GM18519 (cell line): ENCODE data around the gene ERI3.

Source experiments
- ATAC-seq: cut with Tn5 transposase; IDR thresholded peaks from one replicate; pipeline ENCODE4 v1.9.1; 2021; ENCODE audit warnings: mild to moderate bottlenecking, moderate library complexity; ENCODE audit not compliant: unreplicated experiment, low FRiP score

Gene ERI3

DNA sequence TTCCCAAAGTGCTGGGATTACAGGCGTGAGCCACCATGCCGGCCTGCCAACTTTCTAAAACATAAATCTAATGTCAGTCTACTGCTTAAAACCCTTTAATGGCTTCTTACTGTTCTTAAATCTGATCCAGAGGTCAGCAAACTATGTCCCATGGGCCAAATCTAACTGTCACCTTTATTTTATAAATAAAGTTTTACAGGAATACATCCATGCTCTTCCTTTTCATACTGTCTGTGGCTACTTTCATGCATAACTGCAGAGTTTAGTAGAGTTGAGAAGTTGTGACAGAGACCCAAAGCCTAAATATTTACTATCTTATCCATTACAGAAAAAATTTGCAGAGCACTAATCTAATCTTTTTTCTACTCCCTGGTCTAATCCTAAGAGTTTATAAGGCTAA, 3.8 kb downstream of the ERI3 start:
- ATAC-seq: no peak

DNA sequence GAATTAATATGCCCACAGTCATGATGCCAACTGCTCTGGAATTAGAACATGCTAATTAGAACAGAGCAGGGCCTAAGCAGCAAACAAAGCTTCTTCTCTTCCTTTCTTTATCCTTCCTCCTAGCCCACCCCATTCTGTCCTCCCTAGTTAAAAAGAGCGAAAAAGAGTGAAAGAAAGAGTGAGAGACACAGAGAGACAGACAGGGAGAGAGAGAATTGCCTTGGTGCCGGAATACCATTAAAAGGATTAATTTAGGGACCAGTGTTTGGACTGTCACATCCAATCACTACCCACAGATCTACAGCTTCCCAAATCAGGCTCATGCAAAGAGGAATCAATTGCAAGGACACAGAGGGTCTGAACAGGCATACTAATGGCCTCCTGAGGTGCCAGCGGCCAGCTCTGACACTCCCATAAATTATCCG, 7.0 kb downstream of the ERI3 start:
- no peak for ATAC-seq

DNA sequence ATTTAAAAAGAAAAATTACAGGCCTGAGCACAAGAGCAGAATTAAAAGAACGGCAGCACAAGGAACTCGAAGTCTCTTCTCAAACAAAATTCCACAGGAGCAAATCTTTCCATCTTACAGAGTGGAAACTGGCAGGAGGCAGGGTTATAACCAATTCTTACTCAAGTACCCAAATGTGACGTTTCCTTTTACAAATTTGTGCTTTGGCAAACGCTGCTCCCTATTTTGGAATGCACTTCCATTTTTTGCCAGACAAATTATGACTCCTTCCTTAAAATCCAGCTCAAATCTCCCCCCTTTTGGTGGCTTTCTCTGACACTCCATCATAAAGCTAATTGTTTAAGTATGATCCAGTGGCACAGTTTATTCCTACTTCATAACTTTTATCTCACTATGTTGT, 7.8 kb downstream of the ERI3 start:
- ATAC-seq: no peak

DNA sequence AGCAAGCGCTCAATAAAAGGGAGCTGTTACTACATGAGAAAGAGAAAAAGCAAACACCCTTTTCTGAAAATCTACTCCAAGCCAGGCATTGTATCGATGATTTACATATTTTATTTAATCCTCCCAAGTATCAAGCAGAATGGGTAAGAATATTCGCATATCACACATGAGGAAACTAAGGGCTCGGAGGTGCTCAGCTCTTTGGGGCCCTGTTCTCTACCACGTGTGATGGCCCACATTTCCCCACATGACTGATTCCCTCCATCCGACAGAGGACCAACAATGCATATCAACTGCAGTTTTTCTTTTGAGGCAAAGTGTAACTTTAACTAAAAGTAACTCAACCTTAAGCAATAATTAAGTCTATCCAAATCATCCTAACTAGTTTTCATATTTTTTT, 8.2 kb downstream of the ERI3 start:
- ATAC-seq: no peak

DNA sequence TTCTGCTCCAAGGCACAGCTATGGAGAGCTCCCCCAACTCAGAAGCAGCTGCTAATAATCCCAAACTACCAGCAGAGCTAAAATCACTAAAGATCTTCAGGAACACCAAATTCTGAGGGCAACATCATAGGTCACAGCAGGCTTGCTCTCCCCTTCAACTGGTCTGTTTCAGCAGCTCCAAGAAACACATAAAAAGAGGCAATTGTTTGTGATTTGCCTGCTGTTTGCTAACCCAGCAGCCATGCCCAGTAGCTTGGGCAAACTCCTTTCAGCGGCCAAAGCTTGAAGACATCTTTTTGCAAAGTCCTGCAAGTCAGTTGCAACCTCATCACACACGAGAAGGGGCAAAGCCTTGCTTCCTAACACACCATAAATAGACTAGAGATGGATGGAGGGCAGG, 8.9 kb downstream of the ERI3 start:
- no peak for ATAC-seq

DNA sequence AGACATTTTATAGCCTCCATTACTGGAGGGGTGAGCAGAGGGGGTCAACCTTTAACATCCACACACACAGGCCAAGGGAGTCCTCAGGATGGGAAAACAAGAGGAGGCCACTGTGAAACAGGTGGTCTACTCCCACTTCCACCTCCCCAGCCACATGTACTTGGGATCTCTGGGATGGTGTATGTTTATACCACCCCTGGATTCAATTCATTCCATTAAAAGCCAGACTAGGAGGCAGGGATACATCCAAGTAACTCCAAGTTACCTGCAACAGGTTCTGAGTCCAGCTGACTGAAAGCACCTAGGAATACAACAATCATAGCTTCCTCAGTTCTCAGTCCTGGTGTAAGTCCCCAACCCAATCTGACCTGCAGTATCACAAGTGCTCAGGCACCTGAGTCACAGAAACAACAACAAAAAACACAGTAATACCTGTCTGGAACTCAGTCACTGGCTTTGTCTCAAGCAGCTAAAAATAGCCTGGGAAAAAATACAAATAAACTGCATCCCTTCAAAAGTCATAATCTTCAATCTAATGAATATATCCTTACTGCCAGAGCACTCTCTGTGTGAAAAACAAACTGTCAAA, 9.8 kb downstream of the ERI3 start:
- ATAC-seq: no peak

DNA sequence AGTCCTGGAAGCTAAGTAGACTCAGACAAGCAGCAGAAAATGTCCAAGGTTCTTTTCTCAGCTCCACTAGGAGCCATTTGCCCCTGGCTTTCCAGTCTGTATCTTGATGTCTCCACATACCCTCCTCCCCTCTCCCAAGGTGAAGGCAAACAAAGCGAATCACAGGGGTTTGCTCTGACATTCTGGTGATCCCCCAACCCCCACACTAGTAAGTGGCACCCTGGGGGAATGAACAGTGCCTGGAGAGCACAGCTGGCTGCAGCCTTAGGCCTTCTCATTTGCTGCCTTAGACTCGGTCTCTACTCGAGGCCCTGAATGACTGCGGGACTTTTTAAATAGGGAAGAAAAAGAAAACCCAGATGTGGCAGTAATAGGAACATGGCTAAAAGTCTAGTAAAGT, 15.3 kb downstream of the ERI3 start:
- ATAC-seq: no peak

DNA sequence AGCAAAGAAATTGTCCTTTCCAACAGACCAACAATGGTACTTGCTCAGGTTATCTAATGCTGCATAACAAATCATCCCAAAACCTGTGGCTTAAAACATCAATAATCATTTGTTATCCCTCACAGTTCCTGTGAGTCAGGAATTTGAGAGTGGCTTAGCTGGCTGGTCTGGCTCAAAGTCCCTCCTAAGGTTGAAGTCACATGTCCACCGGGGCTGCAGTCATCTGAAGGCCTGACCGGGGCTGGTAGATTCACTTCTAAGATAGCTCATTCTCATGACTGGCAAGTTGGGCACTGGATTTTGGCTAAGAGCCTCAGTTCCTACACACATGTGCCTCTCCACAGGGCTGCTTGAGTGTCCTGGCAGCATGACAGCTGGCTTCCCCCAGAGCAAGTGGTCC, 16.9 kb downstream of the ERI3 start:
- ATAC-seq: no peak

DNA sequence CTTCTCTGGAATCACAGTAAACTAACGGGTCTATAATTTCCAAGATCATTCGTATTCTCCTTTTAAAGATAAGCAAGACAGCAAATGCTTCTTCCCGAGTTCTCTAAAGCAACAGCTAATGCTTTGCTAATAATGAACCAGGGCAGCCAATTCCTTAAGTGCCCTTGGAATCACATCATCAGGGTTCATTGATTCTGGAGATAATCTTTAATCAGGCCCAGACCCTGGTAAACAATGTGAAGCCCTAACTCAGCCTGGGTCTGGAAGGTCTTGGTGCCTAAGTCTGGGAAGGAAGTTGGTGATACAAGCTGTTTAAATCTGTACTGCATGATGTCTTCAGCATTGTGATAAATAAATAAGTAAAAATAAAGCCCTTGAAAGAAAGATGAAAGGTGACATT, 18.4 kb downstream of the ERI3 start:
- no peak for ATAC-seq

DNA sequence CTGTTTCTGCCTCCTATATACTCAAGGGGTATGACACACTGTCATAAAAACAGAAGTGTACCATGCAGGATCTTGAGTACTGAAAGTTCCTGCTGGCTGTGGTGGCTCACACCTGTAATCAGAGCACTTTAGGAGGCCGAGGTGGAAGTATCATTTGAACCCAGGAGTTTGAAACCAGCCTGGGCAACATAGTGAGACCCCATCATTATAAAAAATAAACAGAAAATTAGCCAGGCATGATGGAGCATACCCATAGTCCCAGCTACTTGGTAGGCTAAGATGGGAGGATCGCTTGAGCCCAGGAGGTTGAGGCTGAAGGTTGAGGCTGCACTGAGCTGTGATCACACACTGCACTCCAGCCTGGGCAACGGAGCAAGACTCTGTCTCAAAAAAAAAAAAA, 20.1 kb downstream of the ERI3 start:
- no peak for ATAC-seq

DNA sequence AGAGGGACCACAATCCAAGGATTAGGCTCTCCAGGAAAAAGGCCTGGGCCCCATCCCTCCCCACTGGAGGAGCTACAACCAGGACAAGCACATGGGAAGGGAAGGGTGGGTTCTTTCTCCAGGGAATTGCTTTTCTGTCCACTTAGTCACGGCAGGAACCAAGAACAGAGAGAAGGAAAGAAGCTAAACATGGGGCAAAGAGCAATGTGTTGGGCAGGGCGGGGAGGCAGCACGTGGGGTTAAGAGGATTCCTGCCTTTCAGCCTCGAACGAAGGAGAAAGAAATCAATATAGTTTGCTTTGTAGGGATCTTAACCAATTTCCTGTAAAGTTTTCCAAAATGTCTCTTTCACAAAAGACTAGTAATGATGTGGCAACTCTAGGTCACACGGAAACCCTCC, 21.7 kb downstream of the ERI3 start:
- ATAC-seq: no peak

DNA sequence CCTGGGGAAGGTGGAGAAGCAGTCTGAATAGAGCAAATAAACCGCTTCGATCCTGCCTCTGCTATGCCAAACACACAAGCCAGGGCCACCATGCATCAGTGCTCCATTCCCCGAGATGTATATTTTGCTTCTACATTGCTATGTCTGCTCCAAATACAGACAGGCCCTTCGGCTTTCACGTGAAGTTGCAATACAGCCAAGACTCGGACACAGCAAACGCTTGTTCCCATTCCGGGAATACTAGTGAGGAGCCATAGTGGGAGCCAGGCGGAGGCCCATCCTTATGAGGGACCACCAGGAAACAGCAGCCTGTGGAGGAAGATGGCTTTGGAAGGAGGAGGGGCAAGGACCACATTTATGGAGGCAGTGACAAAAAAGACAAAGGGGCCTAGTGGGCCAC, 22.6 kb downstream of the ERI3 start:
- ATAC-seq: no peak

DNA sequence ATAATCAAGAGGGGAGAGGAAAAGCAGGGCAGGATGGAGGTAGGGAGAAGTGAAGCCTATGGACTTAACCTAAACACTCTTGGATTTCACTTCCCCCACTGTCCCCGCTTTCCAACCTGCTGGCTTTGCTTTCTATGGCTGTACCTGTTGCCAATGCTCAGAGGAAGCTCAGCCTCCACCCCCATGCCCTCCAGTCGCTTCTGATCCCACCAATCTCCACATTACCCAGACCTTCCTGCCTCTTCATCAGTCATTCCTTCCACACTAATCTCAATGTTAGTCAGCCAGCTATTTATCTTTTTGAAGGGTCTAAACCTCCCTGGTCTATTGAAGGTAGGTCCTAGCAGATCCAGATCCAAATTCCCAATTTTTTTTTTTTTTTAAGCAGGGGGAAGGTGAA, 24.1 kb downstream of the ERI3 start:
- no peak for ATAC-seq

DNA sequence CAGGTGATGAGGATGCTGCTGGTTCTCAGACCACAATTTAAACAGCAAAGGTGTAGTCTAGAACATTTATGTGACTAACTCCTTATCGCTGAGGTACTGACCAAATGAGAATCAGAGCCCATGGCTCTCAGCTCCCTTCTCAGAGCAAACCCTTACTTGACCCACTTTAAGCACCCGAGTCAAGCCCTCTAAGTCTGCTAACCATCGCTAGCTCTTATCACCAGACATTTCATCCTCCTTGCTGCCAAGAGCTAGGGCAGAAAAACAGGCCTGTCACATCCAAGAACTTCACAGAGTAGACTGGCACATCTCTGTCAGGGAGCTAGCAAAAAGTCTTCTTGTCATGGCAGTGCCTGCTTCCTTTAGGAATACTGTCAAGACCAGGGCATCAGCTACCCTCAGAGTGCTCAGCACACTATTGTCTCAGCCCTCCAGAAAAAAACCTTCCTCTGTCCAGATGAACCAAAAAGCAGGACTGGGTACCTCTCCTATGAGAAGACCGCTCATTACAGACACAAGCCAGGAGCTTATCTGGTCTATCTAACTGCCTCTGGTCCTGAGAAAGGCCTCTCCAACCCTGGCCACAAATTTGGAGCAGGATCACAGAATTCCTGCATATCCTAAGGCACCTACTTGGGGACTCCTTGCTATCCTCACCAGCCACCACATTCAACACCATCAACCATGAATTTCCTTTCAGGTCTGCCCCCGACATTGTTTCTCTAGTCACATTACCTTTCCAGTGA, 26.2 kb downstream of the ERI3 start:
- no peak for ATAC-seq

DNA sequence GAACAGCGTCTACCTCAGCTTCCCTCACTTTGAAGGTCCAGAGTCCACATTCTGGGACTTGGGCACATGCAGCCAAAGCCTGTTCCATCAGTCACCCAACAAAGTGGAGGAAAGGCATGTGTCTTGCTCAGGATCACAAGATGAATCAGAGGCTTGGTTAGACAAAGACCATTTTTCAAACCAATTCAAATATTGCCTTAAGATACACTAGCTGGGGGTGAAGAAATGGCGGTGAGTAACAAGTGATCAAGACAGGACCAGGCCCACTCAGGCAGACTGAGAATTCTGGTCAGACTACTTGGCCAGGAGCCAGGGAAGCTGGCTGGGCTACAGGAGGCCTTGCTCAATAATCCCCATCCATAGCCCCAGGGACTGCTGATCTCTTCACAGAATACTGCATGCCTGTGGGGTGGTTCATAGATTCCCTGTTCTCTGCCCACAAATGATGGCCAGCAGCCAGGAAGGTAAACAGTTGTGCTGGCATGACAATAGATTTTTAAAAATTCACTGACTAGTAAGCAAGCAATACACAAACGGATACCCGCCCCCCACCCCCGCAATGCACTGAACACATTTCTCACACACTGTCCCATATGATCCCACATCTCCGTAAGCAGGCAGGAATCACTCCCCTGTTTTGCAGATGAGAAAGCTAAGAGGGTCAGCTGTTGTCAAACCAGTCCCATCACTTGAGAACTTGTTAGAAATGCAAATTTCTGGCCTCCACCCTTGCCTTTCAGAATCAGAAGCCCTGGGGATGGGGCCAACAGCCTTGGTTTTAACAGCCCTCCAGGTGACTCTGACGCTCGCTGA, 27.2 kb downstream of the ERI3 start:
- no peak for ATAC-seq

DNA sequence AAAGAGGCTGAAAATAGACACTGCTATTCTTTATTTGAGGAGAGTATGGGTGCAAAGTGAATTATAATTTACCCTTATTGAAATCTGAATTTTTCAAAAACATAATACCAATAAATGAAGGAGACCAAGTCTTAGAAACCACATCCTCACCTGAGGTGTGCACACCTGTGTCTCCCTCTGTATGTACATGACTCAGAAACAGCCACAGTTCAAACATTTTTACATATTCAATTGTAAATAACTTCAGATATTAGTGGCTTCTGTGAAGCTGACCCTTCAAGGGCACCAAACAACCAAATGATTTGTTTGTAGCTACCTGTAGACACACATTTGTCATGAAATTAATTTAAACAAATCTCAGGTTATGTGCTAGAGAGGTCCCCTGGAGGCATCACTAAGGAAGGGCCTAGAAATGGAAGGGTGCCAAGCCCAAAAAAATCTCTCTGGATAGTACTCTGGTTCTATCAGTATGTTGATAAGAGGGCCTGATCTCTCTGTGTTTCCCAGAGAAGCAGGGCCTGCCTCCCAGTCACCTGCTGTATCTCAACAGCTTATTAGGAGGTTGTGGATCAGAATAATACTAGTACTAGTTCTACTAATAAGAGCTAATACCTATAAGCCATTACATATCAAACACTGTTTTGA, 28.1 kb downstream of the ERI3 start:
- no peak for ATAC-seq

DNA sequence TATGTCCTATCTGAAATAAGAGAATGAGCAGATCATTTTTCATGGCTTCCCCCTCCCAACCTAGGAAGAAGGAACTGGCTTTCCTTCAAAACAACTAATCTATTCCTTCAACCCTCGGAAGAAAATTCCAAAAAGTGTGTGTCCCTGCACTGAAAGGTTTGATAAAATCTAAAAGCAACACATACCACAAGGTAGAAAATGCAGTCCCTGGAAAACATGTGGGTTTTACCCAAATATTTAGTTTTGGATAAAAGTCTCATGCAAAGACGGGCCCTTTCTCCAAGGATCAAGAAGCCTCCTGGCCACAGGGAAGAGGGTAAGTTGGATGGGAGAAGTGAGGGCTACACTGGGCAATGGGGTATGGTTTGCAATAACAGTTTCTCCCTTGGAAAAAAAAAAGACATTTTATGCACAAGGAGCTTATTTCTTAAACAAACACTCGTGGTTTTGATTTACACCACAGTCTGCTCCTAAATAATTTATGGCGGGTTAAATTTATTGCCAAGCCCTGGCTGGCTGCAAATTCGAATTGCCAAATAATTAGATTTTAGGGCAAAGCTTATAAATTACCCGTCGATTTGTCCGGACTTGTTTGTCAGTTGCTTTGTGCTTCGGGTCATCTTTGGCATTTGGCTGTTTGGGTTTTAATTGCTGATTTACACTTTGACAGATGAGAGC, 28.9 kb downstream of the ERI3 start:
- no peak for ATAC-seq

DNA sequence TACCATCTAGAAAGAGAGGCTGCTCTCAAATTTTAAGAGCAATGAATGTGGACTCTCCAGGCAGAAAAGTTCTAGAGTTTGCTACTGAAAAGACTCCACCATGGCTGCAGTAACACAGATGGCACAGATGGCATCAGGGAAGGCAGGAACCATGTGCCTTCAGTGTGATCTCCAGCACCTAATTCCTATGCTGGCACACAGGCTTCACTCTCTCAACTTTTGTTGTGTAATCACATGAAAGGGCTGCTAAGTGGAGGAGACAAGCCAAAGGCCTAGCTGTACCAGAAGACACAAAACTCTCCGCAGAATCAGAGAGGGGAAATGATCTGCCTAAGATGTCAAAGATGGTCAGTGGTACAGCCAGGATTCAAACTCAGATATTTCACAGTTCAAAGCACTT, 31.1 kb downstream of the ERI3 start:
- no peak for ATAC-seq

DNA sequence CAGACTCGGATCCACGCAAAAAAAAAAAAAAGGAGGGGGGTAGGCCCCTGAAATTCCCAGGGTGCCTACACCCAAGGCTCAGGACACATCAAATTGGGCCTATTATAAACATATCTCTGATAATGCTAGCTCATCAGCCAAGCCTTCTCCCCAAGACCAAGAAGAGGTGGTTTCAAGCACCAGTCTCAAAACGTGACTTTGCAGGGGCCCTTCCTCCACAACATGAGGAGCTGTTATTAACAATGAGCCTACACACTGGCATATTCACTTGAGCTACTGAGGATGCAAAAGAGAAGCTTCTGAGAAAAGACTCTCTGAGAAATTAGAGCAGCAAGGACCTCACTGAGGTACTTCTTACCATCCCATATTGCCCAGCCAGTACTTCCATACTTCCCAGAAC, 32.7 kb downstream of the ERI3 start:
- ATAC-seq: no peak

DNA sequence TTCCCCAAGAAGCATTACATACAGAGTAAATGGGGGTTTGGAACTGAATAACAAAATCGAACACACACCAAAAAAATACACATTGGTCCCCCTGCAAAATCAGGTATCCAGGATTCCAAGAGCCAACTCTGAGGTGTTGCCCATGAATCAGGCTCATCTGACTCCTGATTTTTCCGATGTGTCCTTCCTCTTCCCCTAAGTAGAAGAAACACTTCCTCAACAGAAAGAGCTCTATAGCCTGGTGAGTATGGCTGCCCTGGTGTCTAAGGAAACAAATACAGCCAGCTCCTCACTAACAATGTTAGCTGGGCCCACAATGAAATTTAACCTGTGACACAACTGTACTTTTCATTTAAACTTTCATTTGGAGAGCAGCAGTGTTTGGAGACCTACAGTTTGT, 33.6 kb downstream of the ERI3 start:
- ATAC-seq: no peak
